Activated naive CD8-positive, alpha-beta T cell treated with anti-CD3 and anti-CD28 coated beads, Interleukin-2, amount 10 ng/mL, durations not matched to agents 7 days and 5 days (primary cell): Measurements from ENCODE around the gene GLI1. TPM values are rescaled to one million over a fixed set of nuclear protein-coding genes. Genes with fewer than 3 reads are reported as not detected.

ENCODE experiments used
- ATAC-seq: fragments of 150-1000 bp; cut with Tn5 transposase; one replicate; pipeline ENCODE4 v1.10.0; 2021; ENCODE audit warnings: low read depth, moderate library complexity
- POLR2A ChIA-PET: fragments of 350-600 bp; sonication (Branson Sonifier 250); formaldehyde crosslinking; loops from one replicate; lab custom pipeline; 2021; ENCODE audit warnings: antibody characterized with exemption; lab: Charles Lee
- DNase-seq: peaks from one replicate; pipeline ENCODE4 v3.0.0; 2021
- H3K27ac Mint-ChIP-seq: one replicate; pipeline ENCODE4 v1.8.0; 2022; ENCODE audit warnings: mild to moderate bottlenecking, mixed read lengths
- H3K27me3 Mint-ChIP-seq: one replicate; pipeline ENCODE4 v1.8.0; 2022; ENCODE audit warnings: mild to moderate bottlenecking, moderate library complexity, mixed read lengths
- H3K36me3 Mint-ChIP-seq: one replicate; pipeline ENCODE4 v1.8.0; 2021; ENCODE audit warnings: mild to moderate bottlenecking, mixed read lengths
- H3K4me1 Mint-ChIP-seq: one replicate; pipeline ENCODE4 v1.8.0; 2021; ENCODE audit warnings: mixed read lengths
- H3K4me3 Mint-ChIP-seq: one replicate; pipeline ENCODE4 v1.8.0; 2022; ENCODE audit warnings: mild to moderate bottlenecking, moderate library complexity, mixed read lengths
- H3K9me3 Mint-ChIP-seq: one replicate; pipeline ENCODE4 v1.8.0; 2021; ENCODE audit warnings: mixed read lengths
- total RNA-seq, 2 experiments: library from RNA; stranded (reverse); gene quantifications; one replicate each; pipeline ENCODE4 v1.2.3, GENCODE V29; 2021

GLI1 gene
- total RNA-seq, 2 experiments from 2014 or later = 0.54 to 0.86 TPM

GRCh38 chr12:57458665-57459054 lies 925 bp upstream of the GLI1 start:
- Mint-ChIP-seq H3K36me3 (no peaks in the 10 kb centered on the region), H3K9me3 (no peaks in the 10 kb centered on the region), H3K27ac (peak overlapping the region; percentile 95), H3K4me3 (peak overlapping the region; percentile 92), H3K4me1 (peaks cover 32% of the 10 kb centered on the region), H3K27me3 (peaks cover 11% of the 10 kb centered on the region)
- DNase-seq (no peak), ATAC-seq (no peak)
- POLR2A ChIA-PET = interaction anchor here (0.7 to 9.9 kb wide), 17 partner anchors 18 to 286 kb away, joined by 3 to 119 read pairs (median 3); partner anchors contain the start of genes ARHGAP9, ARHGEF25, DDIT3 and INHBC

- peak; percentile 79 for ATAC-seq
- POLR2A ChIA-PET = interaction anchor here (0.7 to 9.9 kb wide), 17 partner anchors 18 to 285 kb away, joined by 3 to 119 read pairs (median 3); partner anchors contain the start of genes ARHGAP9, ARHGEF25, DDIT3 and INHBC
- peak; percentile 92 for DNase-seq
- no peaks in the 10 kb centered on the region for H3K9me3 Mint-ChIP-seq
- H3K4me1 Mint-ChIP-seq = peaks cover 36% of the 10 kb centered on the region
- H3K36me3 Mint-ChIP-seq = no peaks in the 10 kb centered on the region
- H3K27ac Mint-ChIP-seq = peak overlapping the region; percentile 95
- peak overlapping the region; percentile 92 for H3K4me3 Mint-ChIP-seq
- peaks cover 11% of the 10 kb centered on the region for H3K27me3 Mint-ChIP-seq
Measured at GRCh38 chr12:57459055-57459749, 383 bp upstream of the GLI1 start.

DNA sequence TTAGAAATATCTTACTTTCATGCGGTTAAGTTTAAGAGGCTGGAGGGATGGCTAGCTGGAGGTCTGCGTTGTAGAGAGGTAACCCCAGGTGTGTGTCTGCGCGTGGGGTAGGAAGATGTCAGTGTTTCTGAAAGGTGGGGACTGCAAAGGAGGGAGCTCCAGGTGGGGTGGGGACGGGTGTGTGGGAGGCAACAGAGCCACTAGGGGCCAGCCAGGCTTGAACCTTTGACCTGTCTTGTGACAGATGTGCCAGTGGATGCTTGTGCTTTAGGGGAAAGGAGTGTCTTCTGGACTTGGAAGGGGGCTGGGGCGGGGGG lies 841 bp downstream of the GLI1 start:
- peaks cover 11% of the 10 kb centered on the region for H3K27me3 Mint-ChIP-seq
- H3K4me3 Mint-ChIP-seq = peak overlapping the region; percentile 66
- no peak for ATAC-seq
- POLR2A ChIA-PET = interaction anchor here (1.1 to 9.9 kb wide), 2 partner anchors 9 to 17 kb away, joined by 4 to 119 read pairs; partner anchors contain the start of gene ARHGAP9
- H3K36me3 Mint-ChIP-seq = no peaks in the 10 kb centered on the region
- peaks cover 38% of the 10 kb centered on the region for H3K4me1 Mint-ChIP-seq
- DNase-seq = no peak
- H3K27ac Mint-ChIP-seq = peak overlapping the region; percentile 44
- H3K9me3 Mint-ChIP-seq = no peaks in the 10 kb centered on the region

- POLR2A ChIA-PET = interaction anchor here (1.1 to 9.9 kb wide), 3 partner anchors 9 to 59 kb away, joined by 4 to 119 read pairs (median 10); partner anchors contain the start of genes ARHGAP9 and DDIT3
- Mint-ChIP-seq H3K27ac (no peak overlapping the region), H3K4me1 (peaks cover 37% of the 10 kb centered on the region), H3K27me3 (peaks cover 11% of the 10 kb centered on the region), H3K4me3 (peak overlapping the region; percentile 92), H3K36me3 (no peaks in the 10 kb centered on the region), H3K9me3 (no peaks in the 10 kb centered on the region)
- ATAC-seq = no peak
- no peak for DNase-seq
Measured at GRCh38 chr12:57460841-57461275, 1.3 kb downstream of the GLI1 start.

DNA sequence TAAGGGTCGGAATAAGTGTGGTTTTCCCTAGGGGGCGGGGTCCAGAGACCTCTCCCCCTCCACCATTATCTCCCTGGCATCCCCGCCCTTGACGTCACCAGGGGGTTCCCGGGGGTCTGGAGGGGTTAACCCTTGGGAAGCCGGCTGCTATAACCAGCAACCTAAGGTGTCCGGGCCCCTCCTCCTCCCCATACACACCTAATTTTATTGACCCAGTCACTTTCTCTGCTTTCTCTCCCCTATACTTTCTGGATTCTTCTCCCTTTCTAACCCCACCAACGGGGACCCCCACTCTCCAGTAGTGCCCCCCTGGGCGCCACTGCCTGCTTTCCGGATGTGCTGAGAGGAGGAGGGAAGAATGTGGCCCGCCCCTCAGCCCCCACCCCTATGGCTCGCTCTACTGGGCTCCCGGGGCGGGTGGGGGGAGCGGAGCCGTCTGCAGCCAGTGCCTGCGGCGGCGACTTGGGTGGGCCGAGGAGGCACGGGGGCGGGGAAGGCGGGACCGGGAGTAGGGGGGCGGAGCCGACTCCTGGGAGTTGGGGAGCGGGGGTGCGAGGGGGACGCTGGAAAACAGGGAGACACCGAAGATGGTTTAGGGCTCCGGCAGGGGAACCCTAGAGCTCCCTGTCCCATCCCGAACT lies 1.8 kb downstream of the GLI1 start:
- peaks cover 11% of the 10 kb centered on the region for H3K27me3 Mint-ChIP-seq
- H3K36me3 Mint-ChIP-seq = no peaks in the 10 kb centered on the region
- H3K4me1 Mint-ChIP-seq = peaks cover 33% of the 10 kb centered on the region
- H3K9me3 Mint-ChIP-seq = no peaks in the 10 kb centered on the region
- peak overlapping the region; percentile 92 for H3K4me3 Mint-ChIP-seq
- ATAC-seq (no peak), DNase-seq (peak; percentile 53)
- no peak overlapping the region for H3K27ac Mint-ChIP-seq
- POLR2A ChIA-PET = interaction anchor here (0.5 to 9.9 kb wide), 5 partner anchors 9 to 248 kb away, joined by 3 to 119 read pairs (median 4); partner anchors contain the start of genes ARHGAP9 and DDIT3

- Mint-ChIP-seq H3K4me3 (peak overlapping the region; percentile 92), H3K27me3 (peaks cover 11% of the 10 kb centered on the region), H3K4me1 (peaks cover 33% of the 10 kb centered on the region), H3K36me3 (no peaks in the 10 kb centered on the region), H3K27ac (peak overlapping the region; percentile 37), H3K9me3 (no peaks in the 10 kb centered on the region)
- ATAC-seq = no peak
- DNase-seq = no peak
- POLR2A ChIA-PET = interaction anchor here (0.5 to 9.9 kb wide), 5 partner anchors 8 to 248 kb away, joined by 3 to 119 read pairs (median 4); partner anchors contain the start of genes ARHGAP9 and DDIT3
Measured at GRCh38 chr12:57461917-57462250, 2.3 kb downstream of the GLI1 start.

DNA sequence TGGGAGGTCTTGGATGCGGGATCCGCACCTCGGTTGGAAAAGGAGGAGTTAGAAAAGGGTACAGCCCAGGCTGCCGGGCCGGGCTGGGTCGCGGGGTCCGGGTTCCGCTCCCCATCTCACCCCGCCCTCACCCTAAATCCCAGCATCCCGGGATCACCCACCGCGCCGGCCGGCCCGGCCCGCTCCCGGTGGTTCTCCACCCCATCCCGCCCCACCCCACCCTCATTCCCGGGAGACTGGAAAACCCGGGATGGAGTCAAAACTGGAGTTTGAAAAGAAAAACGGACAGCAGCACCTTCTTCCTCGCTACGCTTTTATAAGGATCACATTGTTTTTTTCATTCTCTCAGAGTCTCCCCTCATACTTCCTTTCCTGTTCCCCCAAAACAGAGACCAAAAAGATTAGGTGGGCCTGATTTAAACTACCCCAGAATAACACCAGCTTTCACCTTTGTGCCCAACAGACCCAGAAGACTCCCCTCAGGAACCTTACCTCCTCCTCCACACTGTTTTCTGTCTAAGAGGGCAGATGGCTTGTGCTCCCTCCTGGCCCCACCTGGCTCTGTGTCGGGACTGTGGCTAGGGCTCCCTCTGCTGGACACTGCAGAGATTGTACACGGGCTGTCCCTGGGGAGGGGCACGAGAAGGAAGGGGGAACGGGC lies 2.8 kb downstream of the GLI1 start:
- DNase-seq = peak; percentile 87
- POLR2A ChIA-PET = interaction anchor here (0.5 to 9.9 kb wide), 5 partner anchors 8 to 249 kb away, joined by 3 to 119 read pairs (median 4); partner anchors contain the start of gene ARHGAP9
- Mint-ChIP-seq H3K27me3 (peaks cover 11% of the 10 kb centered on the region), H3K4me1 (peaks cover 35% of the 10 kb centered on the region), H3K4me3 (peak overlapping the region; percentile 92), H3K36me3 (peaks cover 4% of the 10 kb centered on the region), H3K27ac (peak overlapping the region; percentile 27), H3K9me3 (no peaks in the 10 kb centered on the region)
- peak; percentile 74 for ATAC-seq

DNA sequence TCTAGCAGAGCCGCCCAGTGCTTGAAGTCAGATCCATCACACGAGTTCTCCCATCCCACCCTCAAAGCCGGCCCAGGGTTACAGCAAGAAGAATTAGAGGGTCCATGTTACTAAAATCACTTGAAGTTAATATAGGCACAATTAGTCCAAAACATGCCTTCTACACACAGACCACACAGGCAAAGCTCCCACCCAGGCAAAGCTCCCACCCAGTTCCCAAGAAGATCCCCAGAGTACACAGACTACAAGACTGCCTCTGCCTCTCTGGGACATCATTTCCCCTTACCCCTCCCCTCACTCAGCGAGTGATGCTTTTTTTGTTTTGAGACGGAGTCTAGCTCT lies 3.3 kb downstream of the GLI1 start:
- H3K27me3 Mint-ChIP-seq = peaks cover 11% of the 10 kb centered on the region
- peaks cover 35% of the 10 kb centered on the region for H3K4me1 Mint-ChIP-seq
- ATAC-seq = no peak
- no peak for DNase-seq
- H3K4me3 Mint-ChIP-seq = peak overlapping the region; percentile 81
- POLR2A ChIA-PET = interaction anchor here (1.2 to 9.9 kb wide), 3 partner anchors 9 to 56 kb away, joined by 3 to 119 read pairs (median 4); partner anchors contain the start of gene ARHGAP9
- H3K36me3 Mint-ChIP-seq = peaks cover 8% of the 10 kb centered on the region
- H3K27ac Mint-ChIP-seq = no peak overlapping the region
- no peaks in the 10 kb centered on the region for H3K9me3 Mint-ChIP-seq

DNA sequence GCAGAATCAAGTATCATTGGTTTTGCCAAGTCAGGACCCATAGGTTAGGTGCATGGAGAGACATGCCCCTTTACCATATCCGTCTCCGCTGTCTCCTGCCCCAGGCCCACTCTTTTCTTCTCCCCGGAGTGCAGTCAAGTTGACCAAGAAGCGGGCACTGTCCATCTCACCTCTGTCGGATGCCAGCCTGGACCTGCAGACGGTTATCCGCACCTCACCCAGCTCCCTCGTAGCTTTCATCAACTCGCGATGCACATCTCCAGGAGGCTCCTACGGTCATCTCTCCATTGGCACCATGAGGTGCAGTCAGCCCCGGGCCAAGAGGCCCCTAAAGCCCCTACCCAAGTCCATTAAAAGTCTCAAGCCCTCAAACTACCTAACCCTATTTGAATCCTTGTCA lies 5.0 kb downstream of the GLI1 start:
- Mint-ChIP-seq H3K4me1 (peaks cover 28% of the 10 kb centered on the region), H3K9me3 (no peaks in the 10 kb centered on the region), H3K27me3 (peaks cover 11% of the 10 kb centered on the region), H3K4me3 (no peak overlapping the region), H3K36me3 (peaks cover 18% of the 10 kb centered on the region), H3K27ac (no peak overlapping the region)
- POLR2A ChIA-PET = interaction anchor here (9.9 kb wide), 1 partner anchor 13 kb away, joined by 119 read pairs; the partner anchor contains the start of gene ARHGAP9
- no peak for ATAC-seq
- no peak for DNase-seq

- DNase-seq (no peak), ATAC-seq (no peak)
- H3K36me3 Mint-ChIP-seq = peaks cover 20% of the 10 kb centered on the region
- peaks cover 8% of the 10 kb centered on the region for H3K27me3 Mint-ChIP-seq
- H3K4me3 Mint-ChIP-seq = no peak overlapping the region
- peaks cover 27% of the 10 kb centered on the region for H3K4me1 Mint-ChIP-seq
- peak overlapping the region; percentile 17 for H3K27ac Mint-ChIP-seq
- POLR2A ChIA-PET = interaction anchor here (0.7 to 9.9 kb wide), 2 partner anchors 12 to 32 kb away, joined by 3 to 119 read pairs; partner anchors contain the start of gene ARHGAP9
- no peaks in the 10 kb centered on the region for H3K9me3 Mint-ChIP-seq
Measured at GRCh38 chr12:57465030-57465746, 5.6 kb downstream of the GLI1 start.

GRCh38 chr12:57465747-57466505 lies 6.3 kb downstream of the GLI1 start:
- peaks cover 20% of the 10 kb centered on the region for H3K36me3 Mint-ChIP-seq
- H3K27ac Mint-ChIP-seq = peak overlapping the region; percentile 17
- H3K27me3 Mint-ChIP-seq = peaks cover 3% of the 10 kb centered on the region
- H3K9me3 Mint-ChIP-seq = no peaks in the 10 kb centered on the region
- DNase-seq (no peak), ATAC-seq (no peak)
- no peak overlapping the region for H3K4me3 Mint-ChIP-seq
- H3K4me1 Mint-ChIP-seq = peaks cover 23% of the 10 kb centered on the region
- POLR2A ChIA-PET = interaction anchor here (0.7 to 9.9 kb wide), 2 partner anchors 11 to 31 kb away, joined by 3 to 119 read pairs; partner anchors contain the start of gene ARHGAP9
